ENCODE data around the gene MIER3. TPM values are rescaled to one million over a fixed set of nuclear protein-coding genes. Genes with fewer than 3 reads are reported as not detected.

Gene MIER3
- total and polyA plus RNA-seq, 9 of the 15 experiments (the other 6 are each of a cell fraction or from before 2014, with no cell fraction given) = 4.1 to 29.3 (median 13.0) TPM

DNA sequence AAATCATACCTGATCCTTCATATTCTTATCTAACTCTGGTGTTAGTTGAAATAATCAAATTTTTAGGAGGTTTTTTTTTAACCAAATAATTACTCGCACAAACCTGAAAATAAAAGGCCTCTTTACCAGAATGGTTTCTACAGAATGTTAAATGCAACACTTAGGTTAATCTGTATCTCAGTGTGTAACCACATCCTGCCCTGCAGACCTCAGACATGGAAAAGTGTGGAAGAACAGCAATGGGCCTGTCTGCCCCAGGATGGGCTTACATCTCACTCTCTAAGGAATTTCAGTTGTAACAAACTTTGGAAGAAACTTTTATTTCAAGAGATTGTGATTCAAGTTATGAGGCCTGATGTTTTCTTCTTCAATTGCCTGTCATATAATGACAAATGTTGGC is 32.5 kb upstream of the MIER3 start:
- FAIRE-seq (no peak), ATAC-seq (no peak), DNase-seq (ENCODE audit: extremely low read depth in 1 of 4, low spot score in 3 of 4) (no peak)
- Histone ChIP-seq H4K20me1 (replicated peaks; ENCODE audit: control insufficient read depth, insufficient read depth, low read length) (no peaks in the 10 kb centered on the region), H3K27ac (ENCODE audit: extremely low read depth, low read depth, low read length) (no peak overlapping the region), H3K4me1 (replicated peaks in 1 of 2; ENCODE audit: control insufficient read depth in 2 of 2, insufficient read depth in 2 of 2, low read length in 2 of 2) (no peaks in the 10 kb centered on the region), H3K9ac (ENCODE audit: insufficient read depth in 1 of 2, low read depth in 2 of 2, low read length in 2 of 2) (no peak overlapping the region), H3K4me3 (no peak overlapping the region), H3K27me3 (ENCODE audit: control insufficient read depth in 2 of 2, insufficient read depth in 2 of 2, low read length in 2 of 2) (peaks cover 10 to 20% of the 10 kb centered on the region in 2 experiments; a peak in 4 of 5 replicates), H3K36me3 (ENCODE audit: control insufficient read depth, insufficient read depth, low read length) (no peaks in the 10 kb centered on the region), H3K79me2 (ENCODE audit: control insufficient read depth, insufficient read depth, low read length) (no peaks in the 10 kb centered on the region), H3K4me2 (ENCODE audit: insufficient read depth, low read length) (no peak overlapping the region), H2AFZ (ENCODE audit: low read depth, low read length) (no peak overlapping the region), H3K9me3 (replicated peaks; ENCODE audit: control insufficient read depth, insufficient read depth, low read depth, low read length) (no peaks in the 10 kb centered on the region), H3K9me1 (ENCODE audit: control insufficient read depth, insufficient read depth, low read length) (no peaks in the 10 kb centered on the region)
- TF ChIP-seq GABPA (tag; conservative IDR thresholded peaks at IDR 0.05; ENCODE audit: low read depth) (0 out of 2 replicates have a peak, but pooled peaks have one; percentile 44), ZNF124 (CRISPR knock-in tag; IDR thresholded peaks at IDR 0.05) (no peak), TBL1XR1 (IDR thresholded peaks at IDR 0.05; ENCODE audit: low read length in 2 of 2) (no peak)
- intact Hi-C loops (cut with micrococcal nuclease) (loop anchor here (10.0 kb wide), 1 partner anchor 80 kb away; the partner anchor contains the start of gene SETD9), in situ Hi-C loops (cut with MboI) (no loop called here)
- ChIA-PET POLR2A (no interaction called here), CTCF (ENCODE audit: low intra/inter-chr PET ratio) (no interaction called here)
- 7% methylated on average over 1 of the region's 1 CpG for WGBS (ENCODE audit: insufficient coverage, low coverage, missing lambda C conversion rate)
- BruUV-seq (replicated peaks) = no TSS peak

DNA sequence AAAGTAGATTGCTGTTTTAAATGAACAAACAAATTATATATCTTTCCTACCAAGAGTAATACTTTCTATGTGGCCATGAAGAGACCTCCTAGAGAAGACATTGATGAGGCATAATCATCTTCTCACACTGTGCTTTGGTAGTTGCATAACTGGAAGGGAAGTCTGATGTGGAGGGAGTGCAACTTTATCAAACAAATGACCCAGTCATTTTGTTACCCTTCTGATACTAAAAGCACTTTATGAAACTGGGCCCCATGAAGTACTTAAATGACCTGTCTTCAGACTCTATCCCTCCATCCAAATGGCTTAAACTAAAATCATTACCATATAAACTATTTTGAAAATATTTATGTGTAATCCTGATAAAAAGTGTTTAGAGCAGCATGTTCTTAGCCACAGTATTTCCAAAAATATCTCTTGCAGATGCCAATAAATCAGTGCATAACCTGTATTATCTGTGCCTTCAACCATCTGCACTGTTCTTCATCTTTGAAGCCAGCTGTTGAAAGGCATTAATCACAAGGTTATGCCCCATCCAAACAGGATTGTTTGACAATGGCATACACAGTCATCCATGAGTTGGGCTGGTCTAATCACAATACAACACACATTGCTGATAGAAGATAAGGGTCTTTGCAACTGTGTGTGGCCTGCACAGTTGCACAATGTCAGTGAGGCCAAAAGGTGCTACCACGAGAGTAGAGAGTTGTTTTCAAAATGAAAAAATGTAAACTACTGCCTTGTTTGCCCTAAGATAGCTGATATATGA is 31.9 kb upstream of the MIER3 start:
- POLR2A ChIA-PET = no interaction called here
- Histone ChIP-seq H3K36me3 (ENCODE audit: control insufficient read depth, insufficient read depth, low read length) (no peaks in the 10 kb centered on the region), H3K4me1 (replicated peaks in 1 of 2; ENCODE audit: control insufficient read depth in 2 of 2, insufficient read depth in 2 of 2, low read length in 2 of 2) (no peaks in the 10 kb centered on the region), H4K20me1 (replicated peaks; ENCODE audit: control insufficient read depth, insufficient read depth, low read length) (no peaks in the 10 kb centered on the region), H3K27me3 (ENCODE audit: control insufficient read depth in 2 of 2, insufficient read depth in 2 of 2, low read length in 2 of 2) (peaks cover 6 to 24% of the 10 kb centered on the region in 2 experiments; a peak in 4 of 5 replicates), H3K4me2 (ENCODE audit: insufficient read depth, low read length) (no peak overlapping the region), H3K9me3 (replicated peaks; ENCODE audit: control insufficient read depth, insufficient read depth, low read depth, low read length) (no peaks in the 10 kb centered on the region), H3K4me3 (no peak overlapping the region), H3K79me2 (ENCODE audit: control insufficient read depth, insufficient read depth, low read length) (no peaks in the 10 kb centered on the region), H2AFZ (ENCODE audit: low read depth, low read length) (no peak overlapping the region), H3K9me1 (ENCODE audit: control insufficient read depth, insufficient read depth, low read length) (no peaks in the 10 kb centered on the region), H3K9ac (ENCODE audit: insufficient read depth in 1 of 2, low read depth in 2 of 2, low read length in 2 of 2) (no peak overlapping the region), H3K27ac (ENCODE audit: extremely low read depth, low read depth, low read length) (no peak overlapping the region)
- intact Hi-C loops (cut with micrococcal nuclease) = loop anchor here (10.0 kb wide), 1 partner anchor 79 kb away; the partner anchor contains the start of gene SETD9
- FAIRE-seq (peak; percentile 49), ATAC-seq (peak; percentile 70), DNase-seq (ENCODE audit: extremely low read depth in 1 of 4, low spot score in 3 of 4) (peak; percentile 17 to 52 (median 29))
- BruUV-seq (replicated peaks) = no TSS peak
- CTCF ChIA-PET (ENCODE audit: low intra/inter-chr PET ratio) = no interaction called here
- in situ Hi-C loops (cut with MboI) = no loop called here
- WGBS (ENCODE audit: insufficient coverage, low coverage, missing lambda C conversion rate) = 0% methylated on average over 1 of the region's 1 CpG
- TF ChIP-seq ZKSCAN8 (CRISPR knock-in tag; IDR thresholded peaks at IDR 0.05) (peak; percentile 71; the same call in 1 of the 2 replicates), ZC3H11A (IDR thresholded peaks at IDR 0.05; ENCODE audit: low read depth, low read length) (no peak), POLR2AphosphoS5 (IDR thresholded peaks at IDR 0.05; ENCODE audit: control insufficient read depth, insufficient read depth, low read depth, low read length) (peak; percentile 77; the same call in 1 of the 2 replicates), ZNF766 (CRISPR knock-in tag; conservative IDR thresholded peaks at IDR 0.05) (peak; percentile 89), MTA2 (IDR thresholded peaks at IDR 0.05; ENCODE audit: low read depth) (peak; percentile 87), STAT5A (IDR thresholded peaks at IDR 0.05; ENCODE audit: borderline replicate concordance, low read length) (peak; percentile 77; the same call in 1 of the 2 replicates), ZNF263 (CRISPR knock-in tag; IDR thresholded peaks at IDR 0.05; ENCODE audit: borderline replicate concordance) (no peak), U2AF1 (optimal IDR thresholded peaks at IDR 0.05; ENCODE audit: low read depth, low read length) (no peak)
- TF ChIP-seq, protein P1, sequence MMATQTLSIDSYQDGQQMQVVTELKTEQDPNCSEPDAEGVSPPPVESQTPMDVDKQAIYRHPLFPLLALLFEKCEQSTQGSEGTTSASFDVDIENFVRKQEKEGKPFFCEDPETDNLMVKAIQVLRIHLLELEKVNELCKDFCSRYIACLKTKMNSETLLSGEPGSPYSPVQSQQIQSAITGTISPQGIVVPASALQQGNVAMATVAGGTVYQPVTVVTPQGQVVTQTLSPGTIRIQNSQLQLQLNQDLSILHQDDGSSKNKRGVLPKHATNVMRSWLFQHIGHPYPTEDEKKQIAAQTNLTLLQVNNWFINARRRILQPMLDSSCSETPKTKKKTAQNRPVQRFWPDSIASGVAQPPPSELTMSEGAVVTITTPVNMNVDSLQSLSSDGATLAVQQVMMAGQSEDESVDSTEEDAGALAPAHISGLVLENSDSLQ (IDR thresholded peaks at IDR 0.05) = peak; percentile 69
- TF ChIP-seq, protein P2, sequence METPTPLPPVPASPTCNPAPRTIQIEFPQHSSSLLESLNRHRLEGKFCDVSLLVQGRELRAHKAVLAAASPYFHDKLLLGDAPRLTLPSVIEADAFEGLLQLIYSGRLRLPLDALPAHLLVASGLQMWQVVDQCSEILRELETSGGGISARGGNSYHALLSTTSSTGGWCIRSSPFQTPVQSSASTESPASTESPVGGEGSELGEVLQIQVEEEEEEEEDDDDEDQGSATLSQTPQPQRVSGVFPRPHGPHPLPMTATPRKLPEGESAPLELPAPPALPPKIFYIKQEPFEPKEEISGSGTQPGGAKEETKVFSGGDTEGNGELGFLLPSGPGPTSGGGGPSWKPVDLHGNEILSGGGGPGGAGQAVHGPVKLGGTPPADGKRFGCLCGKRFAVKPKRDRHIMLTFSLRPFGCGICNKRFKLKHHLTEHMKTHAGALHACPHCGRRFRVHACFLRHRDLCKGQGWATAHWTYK (CRISPR knock-in tag; IDR thresholded peaks at IDR 0.05) = peak; percentile 88
